ACC112 (cell line): ENCODE results near the gene RD3L.

Experiments
- H2AFZ ChIP-seq: fragments of 200-600 bp; sonication (generic); one replicate; pipeline ENCODE4 v1.6.0; 2017; ENCODE audit warnings: antibody characterized with exemption, low read length; ENCODE audit not compliant: unreplicated experiment
- H3K27ac ChIP-seq: fragments of 200-600 bp; sonication (generic); 2 replicates; pipeline ENCODE4 v1.5.1; 2014; ENCODE audit warnings: low read depth, mild to moderate bottlenecking, antibody characterized with exemption, low read length, moderate library complexity
- H3K27me3 ChIP-seq: fragments of 200-600 bp; sonication (generic); 2 replicates; pipeline ENCODE4 v1.6.1; 2014; ENCODE audit warnings: mild to moderate bottlenecking, antibody characterized with exemption, low read length, moderate library complexity, mixed read lengths; ENCODE audit not compliant: insufficient read depth
- H3K36me3 ChIP-seq: fragments of 200-600 bp; sonication (generic); 2 replicates; pipeline ENCODE4 v1.6.1; 2016; ENCODE audit warnings: mild to moderate bottlenecking, antibody characterized with exemption, low read length, moderate library complexity, mixed read lengths; ENCODE audit not compliant: insufficient read depth
- H3K4me1 ChIP-seq: fragments of 200-600 bp; sonication (generic); one replicate; pipeline ENCODE4 v1.6.1; 2016; ENCODE audit warnings: low read length, mixed read lengths; ENCODE audit not compliant: insufficient read depth, unreplicated experiment, control insufficient read depth
- H3K4me3 ChIP-seq: fragments of 200-600 bp; sonication (generic); 2 replicates; pipeline ENCODE4 v1.5.1; 2014; ENCODE audit warnings: mild to moderate bottlenecking, low read depth, low read length
- H3K79me2 ChIP-seq: fragments of 200-600 bp; sonication (generic); one replicate; pipeline ENCODE4 v1.6.0; 2016; ENCODE audit warnings: low read length; ENCODE audit not compliant: control insufficient read depth, unreplicated experiment, insufficient read depth

Gene RD3L

DNA sequence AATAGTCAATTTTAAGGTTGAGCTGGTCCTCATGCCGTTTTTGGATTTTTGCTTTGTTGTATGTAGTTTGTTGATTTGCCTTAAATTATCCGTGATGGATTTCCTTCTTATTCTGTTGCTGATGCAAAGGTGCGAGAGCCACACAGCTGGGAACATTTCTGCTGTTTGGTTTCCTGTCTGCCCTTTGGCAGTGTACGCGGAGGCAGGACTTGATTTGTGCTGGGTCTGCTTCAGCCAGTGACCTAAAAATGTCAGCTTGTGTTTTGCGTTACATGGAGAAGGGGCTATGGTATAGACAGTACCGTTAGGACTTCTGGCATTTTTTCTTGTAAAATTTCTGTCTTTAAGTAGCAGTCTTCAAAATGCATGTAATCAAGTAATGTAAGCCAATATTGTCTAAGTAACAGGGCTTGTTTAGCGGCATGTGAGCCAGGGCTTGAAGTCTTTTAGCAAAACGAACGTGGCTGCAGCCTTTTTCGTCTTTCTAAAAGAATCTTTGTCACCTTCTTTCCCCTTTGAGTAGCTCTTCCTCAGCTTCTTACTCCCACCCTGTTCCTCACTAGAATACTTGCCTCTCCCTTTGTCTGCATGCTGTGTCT, 18.2 kb upstream of the RD3L start:
- no peaks in the 10 kb centered on the region for H3K79me2 ChIP-seq
- peaks cover 17% of the 10 kb centered on the region for H3K27me3 ChIP-seq
- no peaks in the 10 kb centered on the region for H3K36me3 ChIP-seq
- H3K4me3 ChIP-seq: no peak overlapping the region
- no peaks in the 10 kb centered on the region for H3K4me1 ChIP-seq
- no peak overlapping the region for H3K27ac ChIP-seq
- H2AFZ ChIP-seq: no peak overlapping the region

DNA sequence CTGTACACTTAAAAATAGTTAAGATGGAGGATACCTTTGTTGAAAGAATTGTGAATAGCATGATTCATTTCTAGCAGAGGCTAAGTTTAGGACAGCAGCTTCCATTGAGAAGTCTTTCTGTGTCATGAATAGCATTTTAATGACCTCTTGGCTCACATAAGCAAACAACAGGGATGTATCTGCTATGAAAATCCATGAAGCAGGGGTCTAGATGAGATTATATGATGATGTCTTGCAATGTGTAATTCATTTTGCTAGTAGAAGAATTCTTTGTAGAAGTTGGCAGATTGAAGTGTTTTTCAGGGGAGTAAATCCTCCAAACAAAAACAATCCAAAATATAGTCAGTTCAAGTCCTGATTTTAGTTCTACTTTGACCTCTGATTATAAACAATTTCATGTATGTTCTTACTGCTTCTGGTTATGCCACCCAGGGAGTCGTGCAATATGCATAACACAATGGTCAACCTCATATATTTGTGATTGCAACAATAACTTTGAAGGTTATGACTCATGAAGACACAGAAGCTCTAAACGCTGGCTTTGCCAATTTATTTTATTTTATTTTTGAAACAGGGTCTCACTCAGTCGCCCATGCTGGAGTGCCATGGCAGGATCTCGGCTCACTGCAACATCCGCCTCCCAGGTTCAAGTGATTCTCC, 6.9 kb upstream of the RD3L start:
- peaks cover 32% of the 10 kb centered on the region for H3K27me3 ChIP-seq
- no peak overlapping the region for H2AFZ ChIP-seq
- no peaks in the 10 kb centered on the region for H3K36me3 ChIP-seq
- no peaks in the 10 kb centered on the region for H3K79me2 ChIP-seq
- H3K27ac ChIP-seq: no peak overlapping the region
- no peak overlapping the region for H3K4me3 ChIP-seq
- H3K4me1 ChIP-seq: no peaks in the 10 kb centered on the region

DNA sequence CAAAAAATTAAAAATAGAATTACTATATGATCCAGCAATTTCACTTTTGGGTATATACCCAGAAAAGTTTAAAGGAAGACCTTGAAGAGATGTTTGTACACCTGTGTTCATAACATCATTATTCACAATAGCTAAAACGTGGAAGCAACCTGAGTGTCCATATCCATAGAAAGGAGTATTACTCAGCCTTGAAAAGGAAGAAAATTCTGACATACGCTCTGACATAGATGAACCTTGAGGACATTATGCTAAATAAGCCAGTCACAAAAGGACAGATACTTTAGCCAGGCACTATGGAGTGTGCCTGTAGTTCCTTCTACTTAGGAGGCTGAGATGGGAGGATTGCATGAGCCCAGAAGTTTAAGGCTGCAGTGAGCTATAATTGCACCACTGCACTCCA, 6.1 kb upstream of the RD3L start:
- H3K4me3 ChIP-seq: no peak overlapping the region
- H3K4me1 ChIP-seq: no peaks in the 10 kb centered on the region
- H3K27me3 ChIP-seq: peaks cover 40% of the 10 kb centered on the region
- H3K27ac ChIP-seq: no peak overlapping the region
- H3K79me2 ChIP-seq: no peaks in the 10 kb centered on the region
- no peaks in the 10 kb centered on the region for H3K36me3 ChIP-seq
- H2AFZ ChIP-seq: no peak overlapping the region

DNA sequence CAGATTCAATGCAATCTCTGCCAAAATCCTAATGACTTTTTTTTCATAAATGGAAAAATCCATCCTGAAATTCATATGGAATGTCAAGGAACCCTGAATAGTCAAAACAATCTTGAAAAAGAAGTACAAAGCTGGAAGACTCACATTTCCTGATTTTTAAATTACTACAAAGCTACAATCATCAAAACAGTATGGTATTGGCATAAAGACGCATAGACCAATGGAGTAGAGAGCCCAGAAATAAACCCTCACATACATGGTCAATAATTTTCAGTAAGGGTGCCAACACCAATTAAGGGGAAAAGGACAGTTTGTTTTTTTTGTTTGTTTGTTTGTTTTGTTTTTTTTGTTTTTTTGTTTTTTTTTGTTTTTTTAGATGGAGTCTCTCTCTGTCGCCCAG, 4.6 kb upstream of the RD3L start:
- no peaks in the 10 kb centered on the region for H3K36me3 ChIP-seq
- peaks cover 49% of the 10 kb centered on the region for H3K27me3 ChIP-seq
- H3K27ac ChIP-seq: no peak overlapping the region
- H3K4me3 ChIP-seq: no peak overlapping the region
- no peaks in the 10 kb centered on the region for H3K4me1 ChIP-seq
- H3K79me2 ChIP-seq: no peaks in the 10 kb centered on the region
- H2AFZ ChIP-seq: no peak overlapping the region

DNA sequence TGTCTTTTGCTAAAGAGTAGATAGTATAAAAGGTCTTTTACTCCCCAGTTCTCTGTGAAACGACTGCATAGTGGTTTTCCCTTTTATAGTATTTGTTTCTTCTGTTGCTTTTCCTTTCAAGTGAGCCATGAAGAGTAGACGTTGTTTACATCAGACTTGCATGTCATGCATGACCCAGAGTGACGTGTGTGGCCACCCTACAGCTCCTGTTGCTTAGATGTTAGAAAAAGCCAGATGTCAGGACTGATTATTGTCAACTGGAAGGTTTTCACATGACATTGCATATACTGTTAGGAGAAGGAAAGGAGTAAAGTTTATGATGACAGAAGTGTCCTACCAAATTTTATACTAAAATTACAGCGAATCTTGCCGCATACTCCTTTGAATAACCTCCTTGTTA, 1.3 kb upstream of the RD3L start:
- H3K4me1 ChIP-seq: no peaks in the 10 kb centered on the region
- no peaks in the 10 kb centered on the region for H3K36me3 ChIP-seq
- H3K4me3 ChIP-seq: no peak overlapping the region
- H3K27me3 ChIP-seq: peaks cover 80% of the 10 kb centered on the region
- no peak overlapping the region for H2AFZ ChIP-seq
- no peak overlapping the region for H3K27ac ChIP-seq
- no peaks in the 10 kb centered on the region for H3K79me2 ChIP-seq

DNA sequence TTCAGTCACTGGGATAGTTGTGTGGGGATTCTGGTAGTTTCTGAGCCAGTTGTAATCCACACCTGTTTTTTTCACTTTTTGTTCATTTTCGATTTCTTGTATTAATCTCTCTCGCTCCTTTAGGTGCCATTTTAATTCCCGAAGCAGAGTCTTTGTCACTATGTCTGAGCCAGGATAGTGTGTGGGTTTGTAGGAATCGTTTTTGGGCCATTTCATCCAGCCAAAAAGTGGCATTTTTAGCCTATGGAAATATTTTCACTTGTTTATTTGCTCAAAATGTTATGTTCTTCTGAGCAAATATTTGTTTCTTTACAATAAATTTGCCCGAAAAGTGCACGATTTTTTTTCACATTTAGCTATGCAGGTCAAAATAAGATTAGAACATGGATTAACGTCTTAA, 867 bp downstream of the RD3L start:
- Histone ChIP-seq H3K4me3 (no peak overlapping the region), H3K27me3 (peaks cover 91% of the 10 kb centered on the region), H3K4me1 (no peaks in the 10 kb centered on the region), H3K79me2 (no peaks in the 10 kb centered on the region), H2AFZ (no peak overlapping the region), H3K36me3 (no peaks in the 10 kb centered on the region), H3K27ac (no peak overlapping the region)

DNA sequence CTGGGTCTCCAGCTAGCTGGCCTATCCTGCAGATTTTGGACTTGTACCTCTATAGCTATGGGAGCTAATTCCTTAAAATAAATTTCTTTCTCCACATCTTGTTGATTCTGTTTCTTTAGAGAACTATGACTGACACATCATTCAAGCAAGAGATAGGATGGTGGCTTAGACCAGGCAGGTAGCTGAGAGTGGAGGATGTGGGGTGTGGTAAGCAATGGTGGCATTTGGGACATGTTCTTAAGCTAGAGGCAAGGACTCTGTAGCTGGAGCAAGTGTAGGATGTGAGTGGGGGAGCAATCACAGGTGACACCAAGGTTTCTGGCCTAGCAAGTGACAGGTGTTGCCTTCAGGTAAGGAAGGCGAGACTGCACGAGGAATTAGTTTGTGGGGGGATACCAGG, 7.2 kb downstream of the RD3L start:
- no peaks in the 10 kb centered on the region for H3K36me3 ChIP-seq
- H2AFZ ChIP-seq: no peak overlapping the region
- H3K27ac ChIP-seq: no peak overlapping the region
- no peaks in the 10 kb centered on the region for H3K4me1 ChIP-seq
- peaks cover 51% of the 10 kb centered on the region for H3K27me3 ChIP-seq
- H3K79me2 ChIP-seq: no peaks in the 10 kb centered on the region
- H3K4me3 ChIP-seq: no peak overlapping the region

DNA sequence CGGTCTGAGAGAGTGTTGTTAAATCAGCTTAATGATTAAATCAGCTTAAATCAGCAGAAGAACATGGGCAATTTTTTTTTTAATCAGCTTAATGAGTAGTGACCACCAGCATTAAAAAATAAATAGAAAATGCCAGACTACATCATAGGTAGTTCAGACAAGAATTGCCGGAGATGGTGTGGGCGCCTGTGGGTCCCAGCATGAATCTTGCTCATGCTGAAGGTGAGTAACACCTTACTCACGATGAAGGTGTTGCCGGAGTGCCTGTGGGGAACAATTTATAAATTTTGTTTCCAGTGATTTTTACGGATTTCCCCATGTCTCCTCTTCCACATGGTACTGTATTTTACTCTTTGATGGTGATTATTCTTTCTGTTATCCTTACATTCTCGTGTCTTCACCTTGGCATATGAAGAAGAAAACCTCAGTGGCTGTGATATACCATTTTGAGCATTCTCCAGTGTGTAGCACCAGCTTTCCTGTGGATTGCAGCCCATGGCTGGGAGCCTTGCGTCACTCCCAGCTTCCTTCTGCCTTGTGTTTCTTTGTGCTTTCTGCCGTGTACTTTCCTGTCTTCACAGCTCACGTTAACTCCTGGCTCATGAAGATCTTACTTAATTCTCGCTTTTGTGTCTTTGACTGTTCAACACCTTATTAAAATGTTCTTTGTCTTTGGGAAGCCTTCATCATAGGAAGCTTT, 9.4 kb downstream of the RD3L start:
- Histone ChIP-seq H3K27ac (no peak overlapping the region), H3K36me3 (no peaks in the 10 kb centered on the region), H3K4me3 (no peak overlapping the region), H3K4me1 (no peaks in the 10 kb centered on the region), H3K27me3 (peaks cover 35% of the 10 kb centered on the region), H3K79me2 (no peaks in the 10 kb centered on the region), H2AFZ (no peak overlapping the region)

DNA sequence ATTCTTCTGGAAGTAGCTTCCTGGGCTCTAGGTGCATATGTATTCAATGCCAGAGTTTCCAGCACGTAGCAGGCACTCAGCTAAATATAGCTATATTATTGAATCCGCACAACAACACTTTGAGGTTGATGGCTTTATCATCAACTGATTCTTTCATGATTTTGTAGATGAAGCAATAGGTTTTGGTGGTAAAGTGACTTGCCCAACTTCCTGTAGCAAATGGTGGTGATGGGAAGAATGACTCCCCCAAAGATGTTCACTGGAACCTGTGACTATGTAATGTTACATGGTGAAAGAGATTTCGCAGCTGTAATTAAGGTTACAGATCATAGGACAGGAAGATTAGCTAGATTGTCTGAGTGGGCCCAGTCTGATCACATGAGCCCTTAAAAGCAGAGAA, 10.9 kb downstream of the RD3L start:
- no peak overlapping the region for H3K4me3 ChIP-seq
- H3K36me3 ChIP-seq: no peaks in the 10 kb centered on the region
- peaks cover 20% of the 10 kb centered on the region for H3K27me3 ChIP-seq
- no peaks in the 10 kb centered on the region for H3K79me2 ChIP-seq
- no peak overlapping the region for H3K27ac ChIP-seq
- no peaks in the 10 kb centered on the region for H3K4me1 ChIP-seq
- no peak overlapping the region for H2AFZ ChIP-seq

DNA sequence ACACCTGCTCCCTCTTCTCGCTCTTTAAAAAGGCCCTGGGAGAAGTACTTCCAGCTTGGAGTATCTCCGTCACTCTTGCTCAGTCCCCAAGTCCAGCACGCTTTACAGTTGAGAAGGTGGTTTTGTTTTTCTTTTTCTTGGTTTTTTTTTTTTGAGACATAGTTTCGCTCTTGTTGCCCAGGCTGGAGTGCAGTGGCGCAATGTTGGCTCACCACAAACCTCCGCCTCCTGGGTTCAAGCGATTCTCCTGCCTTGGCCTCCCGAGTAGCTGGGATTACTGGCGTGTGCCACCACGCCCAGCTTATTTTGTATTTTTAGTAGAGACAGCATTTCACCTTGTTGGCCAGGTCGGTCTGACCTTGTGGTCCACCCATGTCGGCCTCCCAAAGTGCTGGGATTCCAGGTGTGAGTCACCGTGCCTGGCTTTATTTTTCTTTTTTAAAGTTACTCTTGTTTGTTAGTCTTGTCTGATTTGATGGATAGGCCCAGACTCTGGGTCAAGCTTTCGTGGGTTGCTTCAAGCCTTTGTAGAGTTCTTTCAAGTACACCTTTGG, 12.2 kb downstream of the RD3L start:
- no peaks in the 10 kb centered on the region for H3K4me1 ChIP-seq
- H3K27ac ChIP-seq: no peak overlapping the region
- H2AFZ ChIP-seq: no peak overlapping the region
- no peaks in the 10 kb centered on the region for H3K79me2 ChIP-seq
- no peaks in the 10 kb centered on the region for H3K36me3 ChIP-seq
- H3K4me3 ChIP-seq: no peak overlapping the region
- peaks cover 12% of the 10 kb centered on the region for H3K27me3 ChIP-seq
